Measurements from ENCODE around the gene GPR151. TPM values are rescaled to one million over a fixed set of nuclear protein-coding genes. Genes with fewer than 3 reads are reported as not detected.

The GPR151 gene
- total RNA-seq, 1 experiment from 2014 or later = not detected

Other genes with a start within 250 kb of the GPR151 start
- 0.06 TPM in 1 of 2 replicates, not detected in the other for gene POU4F3, start 177.4 kb downstream of the GPR151 start, total RNA-seq (2014; rRNA removed; shearing (Covaris generic))
- 32.9 and 59.6 TPM in 2 replicates for gene TCERG1, start 68.9 kb downstream of the GPR151 start, total RNA-seq (2014; rRNA removed; shearing (Covaris generic))

All from H4 (cell line).